NCI-H2081 treated with DMSO at 0.1 percent for 48 hours (cell line): ENCODE data around the gene FKBP2.

ENCODE experiments used
- DNase-seq: peaks from one replicate; lab custom pipeline; 2025; lab: John Stamatoyannopoulos, UW

Gene FKBP2

GRCh38 chr11:64264371-64264852, 23.5 kb downstream of the FKBP2 start:
- DNase-seq = no peak

GRCh38 chr11:64265176-64266160, 24.6 kb downstream of the FKBP2 start:
- DNase-seq = no peak

GRCh38 chr11:64266339-64266738, 25.4 kb downstream of the FKBP2 start:
- DNase-seq = no peak

- no peak for DNase-seq
These were observed 26.5 kb downstream of the FKBP2 start for GRCh38 chr11:64267207-64267945.

- no peak for DNase-seq
These were observed 27.4 kb downstream of the FKBP2 start for GRCh38 chr11:64268025-64268892.

- DNase-seq = no peak
These were observed 28.1 kb downstream of the FKBP2 start for GRCh38 chr11:64268893-64269539.

- peak; percentile 94 for DNase-seq
These were observed 28.8 kb downstream of the FKBP2 start for GRCh38 chr11:64269540-64270220.

GRCh38 chr11:64275031-64275800, 34.3 kb downstream of the FKBP2 start:
- no peak for DNase-seq

GRCh38 chr11:64275841-64276240, 34.9 kb downstream of the FKBP2 start:
- no peak for DNase-seq

- DNase-seq = no peak
These were observed 35.9 kb downstream of the FKBP2 start for GRCh38 chr11:64276653-64277431.

GRCh38 chr11:64278576-64279190, 37.8 kb downstream of the FKBP2 start:
- no peak for DNase-seq

- DNase-seq = no peak
These were observed 41.3 kb downstream of the FKBP2 start for GRCh38 chr11:64281957-64282770.

GRCh38 chr11:64283092-64283491, 42.2 kb downstream of the FKBP2 start:
- no peak for DNase-seq

GRCh38 chr11:64284048-64284961, 43.4 kb downstream of the FKBP2 start, which contains the start of gene BAD:
TSS of gene BAD (minus strand) at chr11:64284665. CDS start at chr11:64284368, 297 bp downstream.
- DNase-seq = peak; percentile 61

- no peak for DNase-seq
These were observed 44.3 kb downstream of the FKBP2 start, which contains the start of gene GPR137 for GRCh38 chr11:64284962-64285884. TSS of gene GPR137 (plus strand) at chr11:64285848. CDS start at chr11:64286525, 677 bp downstream.
